HepG2 (cell line): ENCODE data around the gene GNG2. TPM values are rescaled to one million over a fixed set of nuclear protein-coding genes. Genes with fewer than 3 reads are reported as not detected.

Experiments
- ATAC-seq: fragments of 200-7000 bp; cut with Tn5 transposase; 3 replicates; pipeline ENCODE4 v1.9.1; 2020; ENCODE audit warnings: mild to moderate bottlenecking, moderate library complexity
- BruUV-seq: library from RNA; stranded (reverse); fragments of 400-500 nt; replicated peaks from 2 replicates; lab custom pipeline; 2021; lab: Mats Ljungman, UMichigan
- CTCF ChIA-PET: fragments of 300-600 bp; formaldehyde crosslinking; extraction: SDS; loops from one replicate; lab custom pipeline; 2021; ENCODE audit warnings: low total read pairs, inconsistent platforms, low intra/inter-chr PET ratio; lab: Yijun Ruan, JAX
- POLR2A ChIA-PET: fragments of 350-600 bp; sonication (Branson Sonifier 250); formaldehyde crosslinking; loops from one replicate; lab custom pipeline; 2020; ENCODE audit warnings: antibody characterized with exemption, inconsistent platforms; lab: Yijun Ruan, JAX
- DNase-seq: peaks from one replicate; pipeline ENCODE4 v3.0.0-alpha.2; 2015; ENCODE audit warnings: low spot score
- FAIRE-seq: peaks from 3 replicates; lab custom pipeline; 2011; peaks lifted over from hg19 to GRCh38; lab: Jason Lieb, UNC
- H2AFZ ChIP-seq: one replicate; pipeline ENCODE4 v1.6.1; 2011; ENCODE audit warnings: low read length, inconsistent platforms
- H3K27ac ChIP-seq: fragments of 300-600 bp; 3 replicates; pipeline ENCODE4 v1.8.0; 2011; ENCODE audit warnings: mixed run types, mild to moderate bottlenecking, mixed read lengths, low read length, inconsistent platforms; ENCODE audit not compliant: insufficient read depth; ENCODE audit errors: extremely low read length
- H3K27me3 ChIP-seq, 2 experiments: fragments of 200-600 bp in 1 of 2; 2 replicates in 1 of 2; 3 replicates in 1 of 2; pipeline versions ENCODE4 v1.6.0 to v1.8.0; 2011; ENCODE audit warnings: low read length in 2 of 2, mild to moderate bottlenecking in 2 of 2, moderate library complexity in 2 of 2, inconsistent platforms in 1 of 2; ENCODE audit not compliant: insufficient read depth in 2 of 2, control insufficient read depth in 1 of 2
- H3K36me3 ChIP-seq, 2 experiments: fragments of 200-600 bp in 1 of 2; replicated peaks in 1 of 2; 2 replicates in 1 of 2; 3 replicates in 1 of 2; pipeline versions ENCODE4 v1.5.1 to v1.8.0; 2011; ENCODE audit warnings: low read length in 2 of 2, inconsistent platforms in 1 of 2; ENCODE audit not compliant: insufficient read depth in 2 of 2, control insufficient read depth in 1 of 2
- H3K4me1 ChIP-seq: 2 replicates; pipeline ENCODE4 v1.5.1; 2012; ENCODE audit warnings: low read length, inconsistent platforms; ENCODE audit not compliant: insufficient read depth
- H3K4me2 ChIP-seq: 2 replicates; pipeline ENCODE4 v1.6.0; 2011; ENCODE audit warnings: low read depth, low read length, inconsistent platforms
- H3K4me3 ChIP-seq, 3 experiments: fragments of 200-600 bp in 1 of 3; sonication (generic), shearing (Covaris generic) in 1 of 3; replicated peaks in 1 of 3; 2 replicates each; pipeline ENCODE4 v1.5.1; 2011 to 2016; ENCODE audit warnings: low read length in 3 of 3, inconsistent platforms in 2 of 3, low read depth in 2 of 3, mild to moderate bottlenecking in 2 of 3, control low read depth in 1 of 3, mixed read lengths in 1 of 3; ENCODE audit not compliant: insufficient read depth in 1 of 3
- H3K79me2 ChIP-seq: one replicate; pipeline ENCODE4 v1.6.1; 2011; ENCODE audit warnings: low read length, inconsistent platforms; ENCODE audit not compliant: insufficient read depth
- H3K9ac ChIP-seq: 2 replicates; pipeline ENCODE4 v1.6.0; 2011; ENCODE audit warnings: mild to moderate bottlenecking, low read depth, low read length, inconsistent platforms; ENCODE audit not compliant: insufficient read depth
- H3K9me3 ChIP-seq: 2 replicates; pipeline ENCODE4 v1.5.1; 2012; ENCODE audit warnings: mild to moderate bottlenecking, low read length
- H4K20me1 ChIP-seq: 2 replicates; pipeline ENCODE4 v1.6.0; 2011; ENCODE audit warnings: inconsistent platforms, mild to moderate bottlenecking, low read length, moderate library complexity; ENCODE audit not compliant: insufficient read depth
- CBX2 ChIP-seq, 2 experiments: fragments of 200-600 bp in 1 of 2; sonication (generic); formaldehyde crosslinking in 1 of 2; IDR thresholded peaks; 2 replicates each; pipeline versions ENCODE4 v1.7.0 to v1.8.1; 2018 to 2022; ENCODE audit warnings: low read depth in 2 of 2, low read length in 1 of 2, mild to moderate bottlenecking in 1 of 2, missing genetic modification reagents in 1 of 2
- DMAP1 ChIP-seq: IDR thresholded peaks from 2 replicates; pipeline ENCODE4 v1.6.1; 2016
- GTF3A ChIP-seq: sonication (generic); formaldehyde crosslinking; conservative IDR thresholded peaks from 2 replicates; pipeline ENCODE4 v1.4.0; 2020; ENCODE audit warnings: mild to moderate bottlenecking, missing genetic modification reagents
- HOXA5 ChIP-seq: sonication (generic); formaldehyde crosslinking; IDR thresholded peaks from 2 replicates; pipeline ENCODE4 v1.4.0; 2020; ENCODE audit warnings: missing genetic modification reagents
- MAFF ChIP-seq: IDR thresholded peaks from 2 replicates; pipeline ENCODE4 v1.6.1; 2011; ENCODE audit warnings: low read depth, low read length, improper control_type of control experiment
- MAFK ChIP-seq, 2 experiments: IDR thresholded peaks in 1 of 2; conservative IDR thresholded peaks in 1 of 2; 2 replicates each; pipeline ENCODE4 v1.6.1; 2011; ENCODE audit warnings: improper control_type of control experiment in 2 of 2, low read length in 2 of 2
- MBD4 ChIP-seq: IDR thresholded peaks from 2 replicates; pipeline ENCODE4 v1.6.1; 2012; ENCODE audit warnings: low read length, inconsistent platforms, borderline replicate concordance
- ZBTB25 ChIP-seq: IDR thresholded peaks from 2 replicates; pipeline ENCODE4 v1.6.1; 2018; ENCODE audit warnings: missing genetic modification reagents
- ZNF547 ChIP-seq: sonication (generic); formaldehyde crosslinking; IDR thresholded peaks from 2 replicates; pipeline ENCODE4 v1.5.1; 2020; ENCODE audit warnings: mild to moderate bottlenecking, missing genetic modification reagents
- WGBS: methylation state at CpG from one replicate; pipeline ENCODE4 v1.1.6; 2017; ENCODE audit warnings: low lambda C conversion rate; 5-methylcytosine and 5-hydroxymethylcytosine counted together
- in situ Hi-C: cut with HindIII; loops from 2 replicates; pipeline ENCODE4 v1.10.0; 2017; ENCODE audit warnings: low pct_unique_long_range_greater_than_20kb; ENCODE audit not compliant: extremely low pct_ligation_motif_present
- intact Hi-C: fragments of 100-400 bp; cut with micrococcal nuclease; formaldehyde crosslinking; loops from one replicate; pipeline ENCODE4 v1.10.0; 2022; ENCODE audit not compliant: unreplicated experiment
- polyA plus RNA-seq, 8 experiments: library from polyadenylated mRNA; depleted of rRNA in 3 of 8; stranded (reverse) in 7 of 8; unstranded in 1 of 8; fragments of >200 nt; fragmentation: Illumina TruSeq in 4 of 8; extraction: Trizol in 4 of 8; gene quantifications; 2 replicates each; pipeline versions ENCODE4 v1.2.1 to v1.2.3, GENCODE V29; 2011 to 2016; ENCODE audit warnings: low read depth in 4 of 8, missing spikeins in 1 of 8, mixed read lengths in 1 of 8; ENCODE audit not compliant: insufficient read depth in 1 of 8
- total RNA-seq, 5 experiments: library from RNA; depleted of rRNA; stranded (reverse); fragments of >200 nt; fragmentation: Illumina TruSeq; extraction: Trizol; gene quantifications; 2 replicates each; pipeline ENCODE4 v1.2.3, GENCODE V29; 2016; ENCODE audit warnings: low read depth in 1 of 5

The GNG2 gene
- total and polyA plus RNA-seq, 2 of the 13 experiments (the other 11 are each of a cell fraction or from before 2014, with no cell fraction given): not detected

- CTCF ChIA-PET: no interaction called here
- Histone ChIP-seq H3K27ac (no peak overlapping the region), H3K4me2 (no peak overlapping the region), H3K79me2 (no peaks in the 10 kb centered on the region), H3K4me1 (0 out of 2 replicates have a peak, but pooled peaks cover 6% of the 10 kb centered on the region), H3K36me3 (peaks cover 12 to 61% of the 10 kb centered on the region in 2 experiments), H2AFZ (no peak overlapping the region), H3K9ac (no peak overlapping the region), H3K9me3 (no peaks in the 10 kb centered on the region), H3K27me3 (no peaks in the 10 kb centered on the region), H3K4me3 (no peak overlapping the region), H4K20me1 (no peaks in the 10 kb centered on the region)
- no peak for DNase-seq
- BruUV-seq: no TSS peak
- POLR2A ChIA-PET: no interaction called here
- intact Hi-C loops: no loop called here
- TF ChIP-seq DMAP1 (CRISPR knock-in tag) (no peak), ZNF547 (CRISPR knock-in tag) (no peak), HOXA5 (CRISPR knock-in tag) (no peak), ZBTB25 (CRISPR knock-in tag) (no peak), MBD4 (no peak), CBX2 (IDR thresholded peaks at IDR 0.05; ENCODE audit: low read depth, low read length) (no peak), CBX2 (CRISPR knock-in tag; IDR thresholded peaks at IDR 0.05; ENCODE audit: low read depth) (no peak), GTF3A (CRISPR knock-in tag) (no peak), MAFF (peak; percentile 31; the same call in 1 of the 2 replicates), MAFK (conservative IDR thresholded peaks at IDR 0.05 in 1 of 2, IDR thresholded peaks at IDR 0.05 in 1 of 2; ENCODE audit: low read length in 2 of 2) (peak; percentile 17 to 71; a peak in 2 of 4 replicates)
- no peak for ATAC-seq
- no peak for FAIRE-seq
- in situ Hi-C loops: no loop called here
- WGBS: 93% methylated on average over 3 of the region's 3 CpGs
Observed at GRCh38 chr14:52010173-52010693, 149.8 kb downstream of the GNG2 start.
